Tibial artery (tissue), 4 donors: ENCODE measurements around the gene KIAA0825.
A peak's percentile ranks its signal among the peaks of the same experiment; 100 is the strongest.

Experiments
- DNase-seq, 2 donors: peaks; one replicate each; pipeline ENCODE4 v3.0.0-alpha.2; 2019
- H3K27ac ChIP-seq, 2 donors: fragments of 200-600 bp; sonication (generic) in 1 of 2; 1 replicate in 1 of 2; 2 replicates in 1 of 2; pipeline ENCODE4 v1.5.1; 2018 to 2019; ENCODE audit warnings: mild to moderate bottlenecking in 1 of 2
- H3K27me3 ChIP-seq, 2 donors: fragments of 200-600 bp; sonication (generic) in 1 of 2; one replicate each; pipeline versions ENCODE4 v1.5.1 to v1.6.0; 2016 to 2019
- H3K36me3 ChIP-seq, 3 donors: fragments of 200-600 bp; sonication (generic) in 2 of 3; one replicate each; pipeline ENCODE4 v1.5.1; 2016 to 2019; ENCODE audit warnings: mild to moderate bottlenecking in 2 of 3
- H3K4me1 ChIP-seq, 4 donors: fragments of 200-600 bp; sonication (generic) in 2 of 4; 1 replicate in 3 of 4; 2 replicates in 1 of 4; pipeline ENCODE4 v1.5.1; 2016 to 2019
- H3K4me3 ChIP-seq, 2 donors: fragments of 200-600 bp; sonication (generic) in 1 of 2; 1 replicate in 1 of 2; 2 replicates in 1 of 2; pipeline ENCODE4 v1.5.1; 2018 to 2019; ENCODE audit warnings: mild to moderate bottlenecking in 2 of 2
- H3K9me3 ChIP-seq, 3 donors: fragments of 200-600 bp; sonication (generic) in 1 of 3; one replicate each; pipeline ENCODE4 v1.5.1; 2016 to 2019
- CTCF ChIP-seq, 2 experiments: fragments of 200-600 bp in 1 of 2; fragments of 450-650 bp in 1 of 2; IDR thresholded peaks; one replicate each; pipeline ENCODE4 v1.5.1; 2017 to 2019; ENCODE audit warnings: antibody characterized with exemption in 2 of 2, mild to moderate bottlenecking in 1 of 2, moderate library complexity in 1 of 2
- intact Hi-C: fragments of 100-400 bp; cut with DNase I; formaldehyde crosslinking; loops from one replicate; pipeline ENCODE4 v1.15.0; 2023; ENCODE audit warnings: low total_unique reads

Gene KIAA0825

GRCh38 chr5:94545870-94546625 is 72.4 kb downstream of the KIAA0825 start:
- no peak for TF ChIP-seq CTCF (IDR thresholded peaks at IDR 0.05)
- no peaks in the 10 kb centered on the region for H3K4me1 ChIP-seq
- H3K27ac ChIP-seq, result no peak overlapping the region
- DNase-seq, result peak in 1 of 2 donors; percentile 29
- H3K4me3 ChIP-seq, result no peak overlapping the region
- H3K36me3 ChIP-seq, result no peaks in the 10 kb centered on the region
- intact Hi-C loops, result no loop called here
- H3K27me3 ChIP-seq, result no peaks in the 10 kb centered on the region
- H3K9me3 ChIP-seq, result no peaks in the 10 kb centered on the region

GRCh38 chr5:94544875-94545547 is 73.4 kb downstream of the KIAA0825 start:
- H3K4me3 ChIP-seq, result no peak overlapping the region
- H3K27me3 ChIP-seq, result no peaks in the 10 kb centered on the region
- no peak for DNase-seq
- TF ChIP-seq CTCF (IDR thresholded peaks at IDR 0.05), result no peak
- no peaks in the 10 kb centered on the region for H3K9me3 ChIP-seq
- no peaks in the 10 kb centered on the region for H3K36me3 ChIP-seq
- no peaks in the 10 kb centered on the region for H3K4me1 ChIP-seq
- no peak overlapping the region for H3K27ac ChIP-seq
- intact Hi-C loops, result no loop called here

GRCh38 chr5:94544031-94544650 is 74.3 kb downstream of the KIAA0825 start:
- DNase-seq, result no peak
- Histone ChIP-seq H3K4me3 (no peak overlapping the region), H3K9me3 (no peaks in the 10 kb centered on the region), H3K27me3 (no peaks in the 10 kb centered on the region), H3K4me1 (no peaks in the 10 kb centered on the region), H3K27ac (no peak overlapping the region), H3K36me3 (no peaks in the 10 kb centered on the region)
- no peak for TF ChIP-seq CTCF (IDR thresholded peaks at IDR 0.05)
- intact Hi-C loops, result no loop called here

GRCh38 chr5:94540856-94541494 is 77.4 kb downstream of the KIAA0825 start:
- H3K36me3 ChIP-seq, result no peaks in the 10 kb centered on the region
- TF ChIP-seq CTCF (IDR thresholded peaks at IDR 0.05), result no peak
- no peaks in the 10 kb centered on the region for H3K9me3 ChIP-seq
- no peaks in the 10 kb centered on the region for H3K27me3 ChIP-seq
- intact Hi-C loops, result no loop called here
- no peak overlapping the region for H3K27ac ChIP-seq
- no peak for DNase-seq
- no peak overlapping the region for H3K4me3 ChIP-seq
- H3K4me1 ChIP-seq, result no peaks in the 10 kb centered on the region

GRCh38 chr5:94538260-94538659 is 80.1 kb downstream of the KIAA0825 start:
- Histone ChIP-seq H3K4me3 (no peak overlapping the region), H3K36me3 (peaks cover 0 to 5% (median 0%) of the 10 kb centered on the region in 3 donors), H3K27me3 (no peaks in the 10 kb centered on the region), H3K4me1 (no peaks in the 10 kb centered on the region), H3K9me3 (no peaks in the 10 kb centered on the region), H3K27ac (no peak overlapping the region)
- DNase-seq, result no peak
- intact Hi-C loops, result no loop called here
- TF ChIP-seq CTCF (IDR thresholded peaks at IDR 0.05), result no peak
